Prostate gland (tissue), 2 donors: ENCODE results near the gene MLST8. TPM values are rescaled to one million over a fixed set of nuclear protein-coding genes. Genes with fewer than 3 reads are reported as not detected.

Source experiments
- DNase-seq: peaks from one replicate; pipeline ENCODE4 v3.0.0-alpha.2; 2019; ENCODE audit warnings: low spot score
- H3K27ac ChIP-seq, 2 donors: fragments of 200-600 bp; sonication (generic); 2 replicates each; pipeline ENCODE4 v1.5.1; 2017 to 2019
- H3K27me3 ChIP-seq: fragments of 200-600 bp; sonication (generic); replicated peaks from 2 replicates; pipeline ENCODE4 v1.5.1; 2019; ENCODE audit not compliant: insufficient read depth
- H3K36me3 ChIP-seq, 2 donors: fragments of 200-600 bp; sonication (generic); 1 replicate in 1 of 2; 2 replicates in 1 of 2; pipeline versions ENCODE4 v1.5.1 to v1.8.1; 2017 to 2019
- H3K4me1 ChIP-seq: fragments of 200-600 bp; sonication (generic); replicated peaks from 2 replicates; pipeline ENCODE4 v1.5.1; 2019
- H3K4me3 ChIP-seq, 2 donors: fragments of 200-600 bp; sonication (generic); 2 replicates each; pipeline ENCODE4 v1.5.1; 2017 to 2019
- H3K9me3 ChIP-seq: fragments of 200-600 bp; sonication (generic); 2 replicates; pipeline ENCODE4 v1.5.1; 2017
- CTCF ChIP-seq, 4 experiments: fragments of 200-600 bp in 2 of 4; fragments of 450-650 bp in 2 of 4; sonication (generic) in 2 of 4; IDR thresholded peaks; 1 replicate in 3 of 4; 2 replicates in 1 of 4; pipeline ENCODE4 v1.5.1; 2016 to 2019; ENCODE audit warnings: antibody characterized with exemption in 4 of 4, mild to moderate bottlenecking in 2 of 4, moderate library complexity in 2 of 4
- POLR2A ChIP-seq: fragments of 450-650 bp; IDR thresholded peaks from one replicate; pipeline ENCODE4 v1.6.1; 2016; ENCODE audit warnings: antibody characterized with exemption, mild to moderate bottlenecking
- POLR2AphosphoS5 ChIP-seq: sonication (generic); formaldehyde crosslinking; IDR thresholded peaks from one replicate; pipeline ENCODE4 v1.6.1; 2017; ENCODE audit warnings: antibody characterized with exemption
- WGBS: methylation state at CpG from one replicate; pipeline ENCODE4 v1.1.5; 2018; 5-methylcytosine and 5-hydroxymethylcytosine counted together
- intact Hi-C: fragments of 100-400 bp; cut with DNase I; formaldehyde crosslinking; loops from one replicate; pipeline ENCODE4 v1.14.2; 2022
- total RNA-seq, 2 donors: library from RNA; depleted of rRNA; stranded (reverse); fragments of >200 nt; gene quantifications; one replicate each; pipeline ENCODE4 v1.1.0, GENCODE V29; 2016

The MLST8 gene
- total RNA-seq, 2 donors from 2014 or later, result 55.9 to 110 TPM

GRCh38 chr16:2243031-2243528, 37.8 kb downstream of the MLST8 start:
- Histone ChIP-seq H3K4me1 (no peaks in the 10 kb centered on the region), H3K36me3 (peaks cover 9 to 10% of the 10 kb centered on the region in 2 donors), H3K27ac (no peak overlapping the region), H3K4me3 (no peak overlapping the region), H3K9me3 (no peaks in the 10 kb centered on the region), H3K27me3 (no peaks in the 10 kb centered on the region)
- DNase-seq, result no peak
- WGBS, result 97% methylated on average over 19 of the region's 19 CpGs
- intact Hi-C loops, result loop anchor here (10.0 kb wide), 1 partner anchor 218 kb away; the partner anchor contains the start of gene NHERF2
- TF ChIP-seq POLR2AphosphoS5 (no peak), CTCF (IDR thresholded peaks at IDR 0.05) (no peak), POLR2A (no peak)

- peaks cover 9 to 10% of the 10 kb centered on the region in 2 donors for H3K36me3 ChIP-seq
These were observed 38.5 kb downstream of the MLST8 start for GRCh38 chr16:2243781-2244180.

GRCh38 chr16:2244301-2244700, 39.0 kb downstream of the MLST8 start:
- no peaks in the 10 kb centered on the region for H3K27me3 ChIP-seq
- no peak for DNase-seq
- no peak overlapping the region for H3K27ac ChIP-seq
- H3K9me3 ChIP-seq, result no peaks in the 10 kb centered on the region
- no peaks in the 10 kb centered on the region for H3K4me1 ChIP-seq
- WGBS, result 72% methylated on average over 11 of the region's 17 CpGs
- TF ChIP-seq POLR2AphosphoS5 (peak; percentile 5), POLR2A (no peak), CTCF (IDR thresholded peaks at IDR 0.05) (no peak)
- no peak overlapping the region for H3K4me3 ChIP-seq
- intact Hi-C loops, result loop anchor here (10.0 kb wide), 1 partner anchor 220 kb away; the partner anchor contains the start of gene NHERF2
- peaks cover 9 to 10% of the 10 kb centered on the region in 2 donors for H3K36me3 ChIP-seq

More at GRCh38 chr16:2243781-2244180, 38.5 kb downstream of the MLST8 start:
- WGBS, result 98% methylated on average over 11 of the region's 11 CpGs
- no peaks in the 10 kb centered on the region for H3K9me3 ChIP-seq
- no peak overlapping the region for H3K4me3 ChIP-seq
- no peaks in the 10 kb centered on the region for H3K4me1 ChIP-seq
- no peak for DNase-seq
- intact Hi-C loops, result loop anchor here (10.0 kb wide), 1 partner anchor 219 kb away; the partner anchor contains the start of gene NHERF2
- TF ChIP-seq POLR2AphosphoS5, result no peak
- TF ChIP-seq CTCF (IDR thresholded peaks at IDR 0.05), result no peak
- TF ChIP-seq POLR2A, result no peak
- H3K27me3 ChIP-seq, result no peaks in the 10 kb centered on the region
- no peak overlapping the region for H3K27ac ChIP-seq

- TF ChIP-seq POLR2A (no peak), CTCF (IDR thresholded peaks at IDR 0.05) (no peak), POLR2AphosphoS5 (no peak)
- H3K9me3 ChIP-seq, result no peaks in the 10 kb centered on the region
- no peaks in the 10 kb centered on the region for H3K4me1 ChIP-seq
- H3K27me3 ChIP-seq, result no peaks in the 10 kb centered on the region
- intact Hi-C loops, result loop anchor here (10.0 kb wide), 1 partner anchor 220 kb away; the partner anchor contains the start of gene NHERF2
- H3K27ac ChIP-seq, result no peak overlapping the region
- no peak for DNase-seq
- peaks cover 9 to 10% of the 10 kb centered on the region in 2 donors for H3K36me3 ChIP-seq
- WGBS, result 92% methylated on average over 28 of the region's 30 CpGs
- H3K4me3 ChIP-seq, result no peak overlapping the region
These were observed 39.9 kb downstream of the MLST8 start for GRCh38 chr16:2244926-2245795.
